ENCODE data around the gene ZNHIT6.

- TF ChIP-seq SMC3 (IDR thresholded peaks at IDR 0.05; ENCODE audit: low read depth, low read length) (no peak), POLR2AphosphoS5 (IDR thresholded peaks at IDR 0.05; ENCODE audit: low read depth, low read length) (no peak), RFX5 (IDR thresholded peaks at IDR 0.05; ENCODE audit: low read length) (no peak), EZH2phosphoT487 (IDR thresholded peaks at IDR 0.05; ENCODE audit: borderline replicate concordance, low read depth) (no peak), RXRA (IDR thresholded peaks at IDR 0.05; ENCODE audit: borderline replicate concordance, low read depth) (no peak), TEAD4 (IDR thresholded peaks at IDR 0.05; ENCODE audit: borderline replicate concordance, insufficient read depth) (no peak), RCOR1 (IDR thresholded peaks at IDR 0.05; ENCODE audit: low read length) (no peak), YY1 (IDR thresholded peaks at IDR 0.05; ENCODE audit: low read depth) (no peak), MAX (IDR thresholded peaks at IDR 0.05; ENCODE audit: low read depth) (no peak)
- TF ChIP-seq, protein P1, sequence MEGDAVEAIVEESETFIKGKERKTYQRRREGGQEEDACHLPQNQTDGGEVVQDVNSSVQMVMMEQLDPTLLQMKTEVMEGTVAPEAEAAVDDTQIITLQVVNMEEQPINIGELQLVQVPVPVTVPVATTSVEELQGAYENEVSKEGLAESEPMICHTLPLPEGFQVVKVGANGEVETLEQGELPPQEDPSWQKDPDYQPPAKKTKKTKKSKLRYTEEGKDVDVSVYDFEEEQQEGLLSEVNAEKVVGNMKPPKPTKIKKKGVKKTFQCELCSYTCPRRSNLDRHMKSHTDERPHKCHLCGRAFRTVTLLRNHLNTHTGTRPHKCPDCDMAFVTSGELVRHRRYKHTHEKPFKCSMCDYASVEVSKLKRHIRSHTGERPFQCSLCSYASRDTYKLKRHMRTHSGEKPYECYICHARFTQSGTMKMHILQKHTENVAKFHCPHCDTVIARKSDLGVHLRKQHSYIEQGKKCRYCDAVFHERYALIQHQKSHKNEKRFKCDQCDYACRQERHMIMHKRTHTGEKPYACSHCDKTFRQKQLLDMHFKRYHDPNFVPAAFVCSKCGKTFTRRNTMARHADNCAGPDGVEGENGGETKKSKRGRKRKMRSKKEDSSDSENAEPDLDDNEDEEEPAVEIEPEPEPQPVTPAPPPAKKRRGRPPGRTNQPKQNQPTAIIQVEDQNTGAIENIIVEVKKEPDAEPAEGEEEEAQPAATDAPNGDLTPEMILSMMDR (IDR thresholded peaks at IDR 0.05): no peak
- TF ChIP-seq, protein P2, sequence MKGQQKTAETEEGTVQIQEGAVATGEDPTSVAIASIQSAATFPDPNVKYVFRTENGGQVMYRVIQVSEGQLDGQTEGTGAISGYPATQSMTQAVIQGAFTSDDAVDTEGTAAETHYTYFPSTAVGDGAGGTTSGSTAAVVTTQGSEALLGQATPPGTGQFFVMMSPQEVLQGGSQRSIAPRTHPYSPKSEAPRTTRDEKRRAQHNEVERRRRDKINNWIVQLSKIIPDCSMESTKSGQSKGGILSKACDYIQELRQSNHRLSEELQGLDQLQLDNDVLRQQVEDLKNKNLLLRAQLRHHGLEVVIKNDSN (IDR thresholded peaks at IDR 0.05; ENCODE audit: borderline replicate concordance, low read depth): no peak
Observed at GRCh38 chr1:85678193-85678592, 30.0 kb downstream of the ZNHIT6 start.

All from SK-N-SH (cell line).